A673 (cell line): ENCODE results near the gene GALC. TPM values are rescaled to one million over a fixed set of nuclear protein-coding genes. Genes with fewer than 3 reads are reported as not detected.
A peak's percentile ranks its signal among the peaks of the same experiment; 100 is the strongest.

Source experiments
- BruUV-seq: library from RNA; stranded (reverse); fragments of 400-500 nt; replicated peaks from 2 replicates; lab custom pipeline; 2021; lab: Mats Ljungman, UMichigan
- CTCF ChIA-PET: fragments of 300-600 bp; sonication (Branson Sonifier 250); formaldehyde crosslinking; loops from one replicate; lab custom pipeline; 2022; ENCODE audit warnings: antibody characterized with exemption; lab: Charles Lee
- POLR2A ChIA-PET: fragments of 300-600 bp; sonication (Branson Sonifier 250); formaldehyde crosslinking; loops from one replicate; lab custom pipeline; 2022; ENCODE audit warnings: antibody characterized with exemption; ENCODE audit not compliant: low non-redundant PET; lab: Charles Lee
- DNase-seq: peaks from one replicate; pipeline ENCODE4 v3.0.0-alpha.2; 2015; ENCODE audit warnings: low spot score
- H3K27ac ChIP-seq: fragments of 200-600 bp; sonication (generic); 2 replicates; pipeline ENCODE4 v1.5.1; 2016; ENCODE audit warnings: mixed run types, low read depth, mild to moderate bottlenecking, mixed read lengths, antibody characterized with exemption, low read length; ENCODE audit not compliant: poor library complexity, severe bottlenecking
- H3K27me3 ChIP-seq: fragments of 200-600 bp; sonication (generic); replicated peaks from 2 replicates; pipeline ENCODE4 v1.6.1; 2017; ENCODE audit warnings: mixed run types, low read depth, mild to moderate bottlenecking, mixed read lengths, antibody characterized with exemption, low read length; ENCODE audit not compliant: insufficient read depth, poor library complexity
- H3K36me3 ChIP-seq: fragments of 200-600 bp; sonication (generic); 2 replicates; pipeline ENCODE4 v1.6.1; 2016; ENCODE audit warnings: mixed run types, mild to moderate bottlenecking, mixed read lengths, antibody characterized with exemption, low read length; ENCODE audit not compliant: insufficient read depth, poor library complexity, severe bottlenecking
- H3K4me1 ChIP-seq: fragments of 200-600 bp; sonication (generic); 2 replicates; pipeline ENCODE4 v1.6.1; 2017; ENCODE audit warnings: mixed run types, mild to moderate bottlenecking, mixed read lengths, antibody characterized with exemption, low read length; ENCODE audit not compliant: insufficient read depth, poor library complexity, severe bottlenecking
- H3K4me3 ChIP-seq: fragments of 200-600 bp; sonication (generic); 2 replicates; pipeline ENCODE4 v1.5.1; 2016; ENCODE audit warnings: low read depth, mixed run types, mild to moderate bottlenecking, mixed read lengths, low read length; ENCODE audit not compliant: poor library complexity, severe bottlenecking
- H3K9me3 ChIP-seq: fragments of 200-600 bp; sonication (generic); 2 replicates; pipeline ENCODE4 v1.6.1; 2016; ENCODE audit warnings: mixed run types, low read depth, mild to moderate bottlenecking, mixed read lengths, antibody characterized with exemption, low read length; ENCODE audit not compliant: poor library complexity, severe bottlenecking
- EZH2 ChIP-seq: fragments of 200-600 bp; sonication (generic); IDR thresholded peaks from 2 replicates; pipeline ENCODE4 v1.6.1; 2017; ENCODE audit warnings: borderline replicate concordance, low read depth, mild to moderate bottlenecking, mixed read lengths, antibody characterized with exemption, low read length; ENCODE audit not compliant: poor library complexity, severe bottlenecking
- intact Hi-C: fragments of 100-400 bp; cut with micrococcal nuclease; formaldehyde crosslinking; loops from one replicate; pipeline ENCODE4 v1.10.0; 2022; ENCODE audit not compliant: unreplicated experiment
- total RNA-seq: library from RNA; stranded (reverse); gene quantifications from 2 replicates; pipeline ENCODE4 v1.2.3, GENCODE V29; 2021
- TF ChIP-seq, protein P1 (sequence below): fragments of 300-800, 200-600 bp; sonication (generic); conservative IDR thresholded peaks from 2 replicates; pipeline ENCODE4 v1.5.1; 2017; ENCODE audit warnings: low read depth, mild to moderate bottlenecking, antibody characterized with exemption, low read length, moderate library complexity, mixed read lengths

The GALC gene
- total RNA-seq, 1 experiment from 2014 or later = 11.5 TPM

DNA sequence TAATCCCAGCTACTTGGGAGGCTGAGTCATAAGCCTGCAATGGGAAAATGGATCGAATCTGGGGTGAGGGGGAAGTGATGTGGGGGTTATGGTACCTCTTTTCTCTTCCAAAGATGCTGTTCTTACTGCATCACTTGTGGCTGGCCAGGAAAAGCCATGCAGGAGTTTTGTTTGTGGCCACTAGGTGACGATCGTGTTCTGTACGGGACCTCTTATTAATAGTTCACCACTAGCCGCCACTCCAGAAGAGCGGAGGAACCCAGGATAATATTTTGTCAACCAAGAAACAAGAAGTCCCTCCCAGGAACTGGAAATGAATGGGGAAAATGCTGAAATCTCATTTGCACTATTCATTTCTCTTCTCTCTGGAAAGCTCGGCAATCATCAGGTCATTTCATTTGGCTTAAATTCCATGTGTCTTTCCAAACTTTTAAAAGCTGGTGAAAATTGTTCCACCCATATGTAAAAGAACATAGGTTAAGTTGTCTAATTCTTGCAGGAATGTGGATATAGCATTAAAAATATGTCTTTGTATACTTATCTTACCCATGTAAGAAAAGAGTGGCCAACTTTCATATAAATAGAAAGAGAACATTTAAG lies 20.9 kb upstream of the GALC start:
- Histone ChIP-seq H3K27me3 (peaks cover 8% of the 10 kb centered on the region), H3K4me1 (no peaks in the 10 kb centered on the region), H3K4me3 (no peak overlapping the region), H3K27ac (no peak overlapping the region), H3K9me3 (no peaks in the 10 kb centered on the region), H3K36me3 (no peaks in the 10 kb centered on the region)
- intact Hi-C loops = loop anchor here (1.0 to 10.0 kb wide), 3 partner anchors 154 to 361 kb away; no protein-coding TSS in a partner anchor
- CTCF ChIA-PET = interaction anchor here (0.8 to 3.0 kb wide), 3 partner anchors 155 to 366 kb away, joined by 4 to 26 read pairs (median 6); no protein-coding TSS in a partner anchor
- no TSS peak for BruUV-seq
- TF ChIP-seq, protein P1, sequence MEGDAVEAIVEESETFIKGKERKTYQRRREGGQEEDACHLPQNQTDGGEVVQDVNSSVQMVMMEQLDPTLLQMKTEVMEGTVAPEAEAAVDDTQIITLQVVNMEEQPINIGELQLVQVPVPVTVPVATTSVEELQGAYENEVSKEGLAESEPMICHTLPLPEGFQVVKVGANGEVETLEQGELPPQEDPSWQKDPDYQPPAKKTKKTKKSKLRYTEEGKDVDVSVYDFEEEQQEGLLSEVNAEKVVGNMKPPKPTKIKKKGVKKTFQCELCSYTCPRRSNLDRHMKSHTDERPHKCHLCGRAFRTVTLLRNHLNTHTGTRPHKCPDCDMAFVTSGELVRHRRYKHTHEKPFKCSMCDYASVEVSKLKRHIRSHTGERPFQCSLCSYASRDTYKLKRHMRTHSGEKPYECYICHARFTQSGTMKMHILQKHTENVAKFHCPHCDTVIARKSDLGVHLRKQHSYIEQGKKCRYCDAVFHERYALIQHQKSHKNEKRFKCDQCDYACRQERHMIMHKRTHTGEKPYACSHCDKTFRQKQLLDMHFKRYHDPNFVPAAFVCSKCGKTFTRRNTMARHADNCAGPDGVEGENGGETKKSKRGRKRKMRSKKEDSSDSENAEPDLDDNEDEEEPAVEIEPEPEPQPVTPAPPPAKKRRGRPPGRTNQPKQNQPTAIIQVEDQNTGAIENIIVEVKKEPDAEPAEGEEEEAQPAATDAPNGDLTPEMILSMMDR = peak; percentile 78
- TF ChIP-seq EZH2 = no peak
- POLR2A ChIA-PET = no interaction called here
- DNase-seq = peak; percentile 76

DNA sequence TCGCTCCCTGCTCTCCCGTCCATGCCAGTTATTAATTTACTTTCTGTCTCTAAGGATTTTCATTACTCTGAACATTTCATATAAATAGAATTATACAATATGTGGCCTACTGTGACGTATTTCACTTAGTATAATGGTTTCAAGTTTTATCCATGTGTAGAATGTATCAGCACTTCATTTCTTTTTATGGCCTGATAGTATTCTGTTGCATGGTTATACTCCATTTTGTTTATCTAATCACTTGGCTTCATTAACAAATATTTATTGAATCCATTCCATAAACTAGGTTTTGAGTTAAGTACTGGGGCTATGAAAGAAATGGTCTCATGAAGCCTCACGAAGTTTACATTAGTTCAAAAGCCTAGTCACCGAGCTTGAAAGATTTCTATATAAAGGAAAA lies 19.5 kb upstream of the GALC start:
- Histone ChIP-seq H3K4me3 (no peak overlapping the region), H3K36me3 (no peaks in the 10 kb centered on the region), H3K9me3 (no peaks in the 10 kb centered on the region), H3K27ac (no peak overlapping the region), H3K4me1 (no peaks in the 10 kb centered on the region), H3K27me3 (peaks cover 8% of the 10 kb centered on the region)
- intact Hi-C loops = loop anchor here (5.0 to 10.0 kb wide), 2 partner anchors 220 to 362 kb away; no protein-coding TSS in a partner anchor
- TF ChIP-seq, protein P1 = no peak
- TF ChIP-seq EZH2 = no peak
- no TSS peak for BruUV-seq
- ChIA-PET CTCF (interaction anchor here (0.7 kb wide), 1 partner anchor 1239 kb away, joined by 5 read pairs; no protein-coding TSS in a partner anchor), POLR2A (no interaction called here)
- DNase-seq = no peak

GRCh38 chr14:88010331-88010730 lies 17.3 kb upstream of the GALC start:
- Histone ChIP-seq H3K9me3 (no peaks in the 10 kb centered on the region), H3K27ac (no peak overlapping the region), H3K36me3 (no peaks in the 10 kb centered on the region), H3K4me1 (no peaks in the 10 kb centered on the region), H3K4me3 (no peak overlapping the region), H3K27me3 (peaks cover 7% of the 10 kb centered on the region)
- POLR2A ChIA-PET = no interaction called here
- CTCF ChIA-PET = no interaction called here
- TF ChIP-seq, protein P1 = no peak
- TF ChIP-seq EZH2 = no peak
- no peak for DNase-seq
- no TSS peak for BruUV-seq
- intact Hi-C loops = loop anchor here (5.0 to 10.0 kb wide), 2 partner anchors 222 to 364 kb away; no protein-coding TSS in a partner anchor
